ENCODE results near the gene IFFO2.

IFFO2 gene

GRCh38 chr1:18972531-18972930 is 16.1 kb upstream of the IFFO2 start:
- DNase-seq (ENCODE audit: low read depth in 2 of 2) = no peak

- DNase-seq (ENCODE audit: low read depth in 2 of 2) = no peak
Measured at GRCh38 chr1:18970762-18971161, 14.3 kb upstream of the IFFO2 start.

- DNase-seq (ENCODE audit: low read depth in 2 of 2) = no peak
Measured at GRCh38 chr1:18970358-18970757, 13.9 kb upstream of the IFFO2 start.

GRCh38 chr1:18967066-18967690 is 10.7 kb upstream of the IFFO2 start:
- DNase-seq (ENCODE audit: low read depth in 2 of 2) = no peak

GRCh38 chr1:18965206-18966173 is 9.0 kb upstream of the IFFO2 start:
- DNase-seq (ENCODE audit: low read depth in 2 of 2) = no peak

GRCh38 chr1:18963968-18964367 is 7.5 kb upstream of the IFFO2 start:
- DNase-seq (ENCODE audit: low read depth in 2 of 2) = no peak

- DNase-seq (ENCODE audit: low read depth in 2 of 2) = no peak
Measured at GRCh38 chr1:18962855-18963737, 6.6 kb upstream of the IFFO2 start.

- no peak for DNase-seq (ENCODE audit: low read depth in 2 of 2)
Measured at GRCh38 chr1:18962121-18962721, 5.7 kb upstream of the IFFO2 start.

- DNase-seq (ENCODE audit: low read depth in 2 of 2) = no peak
Measured at GRCh38 chr1:18960821-18961220, 4.3 kb upstream of the IFFO2 start.

- no peak for DNase-seq (ENCODE audit: low read depth in 2 of 2)
Measured at GRCh38 chr1:18960409-18960808, 3.9 kb upstream of the IFFO2 start.

- no peak for DNase-seq (ENCODE audit: low read depth in 2 of 2)
Measured at GRCh38 chr1:18959591-18959990, 3.1 kb upstream of the IFFO2 start.

- DNase-seq (ENCODE audit: low read depth in 2 of 2) = no peak
Measured at GRCh38 chr1:18957532-18958300, 1.2 kb upstream of the IFFO2 start.

GRCh38 chr1:18957136-18957521 is 653 bp upstream of the IFFO2 start:
- no peak for DNase-seq (ENCODE audit: low read depth in 2 of 2)

GRCh38 chr1:18955441-18956192 is 859 bp downstream of the IFFO2 start:
- DNase-seq (ENCODE audit: low read depth in 2 of 2) = no peak

- DNase-seq (ENCODE audit: low read depth in 2 of 2) = no peak
Measured at GRCh38 chr1:18955131-18955440, 1.4 kb downstream of the IFFO2 start.

GRCh38 chr1:18954270-18955071 is 2.0 kb downstream of the IFFO2 start:
- no peak for DNase-seq (ENCODE audit: low read depth in 2 of 2)

GRCh38 chr1:18953731-18954231 is 2.7 kb downstream of the IFFO2 start:
- DNase-seq (ENCODE audit: low read depth in 2 of 2) = no peak

- peak; percentile 75 to 78 for DNase-seq (ENCODE audit: low read depth in 2 of 2)
Measured at GRCh38 chr1:18951818-18952391, 4.6 kb downstream of the IFFO2 start.

GRCh38 chr1:18951416-18951815 is 5.1 kb downstream of the IFFO2 start:
- no peak for DNase-seq (ENCODE audit: low read depth in 2 of 2)
